ENCODE measurements around the gene LILRB3.
A peak's percentile ranks its signal among the peaks of the same experiment; 100 is the strongest.

Gene LILRB3

DNA sequence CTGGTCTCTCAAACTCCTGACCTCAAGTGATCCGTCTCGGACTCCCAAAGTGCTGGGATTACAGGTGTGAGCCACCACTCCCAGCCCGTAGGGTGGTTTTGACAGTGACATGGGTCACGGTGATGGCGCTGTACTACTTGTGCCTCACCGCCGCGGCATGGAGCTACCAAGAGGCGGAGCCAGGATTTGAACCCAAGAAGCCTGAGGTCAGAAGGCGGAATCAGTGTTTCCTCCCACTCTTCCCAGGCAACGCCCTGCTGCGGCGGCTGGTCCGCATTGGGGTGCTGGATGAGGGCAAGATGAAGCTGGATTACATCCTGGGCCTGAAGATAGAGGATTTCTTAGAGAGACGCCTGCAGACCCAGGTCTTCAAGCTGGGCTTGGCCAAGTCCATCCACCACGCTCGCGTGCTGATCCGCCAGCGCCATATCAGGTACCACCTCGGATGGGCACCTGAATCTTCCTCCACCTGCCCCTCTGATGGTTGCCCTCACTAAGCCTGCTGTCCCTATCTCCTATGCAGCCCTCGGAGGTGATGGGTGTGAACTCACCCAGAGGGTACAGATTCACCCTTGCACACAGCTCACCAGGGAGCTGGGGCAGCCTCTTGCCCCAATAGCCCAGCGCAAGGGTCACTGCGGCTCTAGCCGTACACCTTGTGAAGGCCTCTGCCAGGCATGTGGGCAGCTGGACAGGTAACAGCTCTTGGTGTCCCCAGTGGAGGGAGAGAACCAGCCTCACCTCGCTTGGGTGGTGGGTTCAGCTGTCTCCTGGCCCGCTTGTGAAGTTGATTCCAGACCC lies 16.6 kb downstream of the LILRB3 start:
- no peak for DNase-seq (ENCODE audit: low read depth)
- TF ChIP-seq, protein P1, sequence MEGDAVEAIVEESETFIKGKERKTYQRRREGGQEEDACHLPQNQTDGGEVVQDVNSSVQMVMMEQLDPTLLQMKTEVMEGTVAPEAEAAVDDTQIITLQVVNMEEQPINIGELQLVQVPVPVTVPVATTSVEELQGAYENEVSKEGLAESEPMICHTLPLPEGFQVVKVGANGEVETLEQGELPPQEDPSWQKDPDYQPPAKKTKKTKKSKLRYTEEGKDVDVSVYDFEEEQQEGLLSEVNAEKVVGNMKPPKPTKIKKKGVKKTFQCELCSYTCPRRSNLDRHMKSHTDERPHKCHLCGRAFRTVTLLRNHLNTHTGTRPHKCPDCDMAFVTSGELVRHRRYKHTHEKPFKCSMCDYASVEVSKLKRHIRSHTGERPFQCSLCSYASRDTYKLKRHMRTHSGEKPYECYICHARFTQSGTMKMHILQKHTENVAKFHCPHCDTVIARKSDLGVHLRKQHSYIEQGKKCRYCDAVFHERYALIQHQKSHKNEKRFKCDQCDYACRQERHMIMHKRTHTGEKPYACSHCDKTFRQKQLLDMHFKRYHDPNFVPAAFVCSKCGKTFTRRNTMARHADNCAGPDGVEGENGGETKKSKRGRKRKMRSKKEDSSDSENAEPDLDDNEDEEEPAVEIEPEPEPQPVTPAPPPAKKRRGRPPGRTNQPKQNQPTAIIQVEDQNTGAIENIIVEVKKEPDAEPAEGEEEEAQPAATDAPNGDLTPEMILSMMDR (IDR thresholded peaks at IDR 0.05; ENCODE audit: low read depth, low read length, missing control alignments): no peak
- in situ Hi-C loops (cut with HindIII; ENCODE audit: low sequenced_read_pairs): no loop called here
- no peak overlapping the region for H3K4me3 ChIP-seq (ENCODE audit: low read depth, low read length)

DNA sequence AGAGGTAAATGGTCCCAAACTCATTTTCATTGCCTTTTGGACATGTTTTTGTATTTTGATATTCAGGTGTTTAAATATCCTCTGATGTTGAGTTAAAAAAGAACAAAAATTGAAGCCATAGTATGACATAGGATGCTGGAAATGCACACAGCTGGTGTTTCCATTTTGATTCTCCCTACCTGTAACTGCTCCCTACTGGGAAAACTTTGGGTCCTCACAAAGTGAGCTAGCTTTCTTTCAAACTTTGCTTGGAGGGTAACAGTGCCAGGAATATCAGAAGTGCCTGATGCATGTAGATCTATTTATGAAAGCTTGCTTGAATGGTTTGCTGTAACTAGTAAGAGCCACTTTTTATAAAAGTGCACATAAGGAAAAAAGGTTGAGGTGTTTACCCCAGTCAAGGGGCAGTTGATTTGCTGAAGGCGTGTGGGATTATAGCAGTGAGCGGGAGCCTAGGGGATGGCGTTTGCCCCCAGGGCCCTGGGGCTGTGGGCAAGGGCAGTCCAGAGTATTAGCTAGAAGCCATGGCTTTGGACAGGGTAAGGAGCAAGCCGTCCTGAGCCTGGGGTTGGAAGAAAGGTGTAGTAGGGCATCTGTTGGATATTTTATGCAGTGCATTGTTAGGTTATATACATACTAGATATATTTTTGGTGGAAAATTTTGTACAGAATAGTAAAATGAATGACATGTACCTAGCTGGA lies 17.9 kb downstream of the LILRB3 start:
- H3K4me3 ChIP-seq (ENCODE audit: low read depth, low read length): no peak overlapping the region
- TF ChIP-seq, protein P1 (IDR thresholded peaks at IDR 0.05; ENCODE audit: low read depth, low read length, missing control alignments): no peak
- DNase-seq (ENCODE audit: low read depth): no peak
- in situ Hi-C loops (cut with HindIII; ENCODE audit: low sequenced_read_pairs): no loop called here

DNA sequence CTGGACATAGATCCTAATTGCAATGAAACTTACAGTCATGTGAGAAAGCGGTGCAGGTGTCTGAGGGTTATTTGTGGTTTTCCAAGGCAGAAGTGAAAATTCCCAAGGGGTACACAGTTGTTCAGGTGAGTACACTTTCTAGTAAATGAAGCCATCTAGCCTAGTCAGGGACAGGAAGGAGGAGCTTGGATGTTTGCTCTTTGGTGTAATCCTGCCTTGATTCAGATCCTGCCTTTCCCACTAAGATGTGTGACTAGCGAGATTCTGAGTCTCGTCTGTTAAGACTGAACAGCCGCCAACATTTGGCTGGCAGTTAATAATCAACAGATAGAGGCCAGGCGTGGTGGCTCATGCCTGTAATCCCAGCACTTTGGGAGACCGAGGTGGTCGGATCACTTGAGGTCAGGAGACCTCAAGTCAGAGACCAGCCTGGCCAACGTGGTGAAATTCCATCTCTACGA lies 19.6 kb downstream of the LILRB3 start:
- TF ChIP-seq, protein P1 (IDR thresholded peaks at IDR 0.05; ENCODE audit: low read depth, low read length, missing control alignments): no peak
- DNase-seq (ENCODE audit: low read depth): no peak
- in situ Hi-C loops (cut with HindIII; ENCODE audit: low sequenced_read_pairs): no loop called here
- no peak overlapping the region for H3K4me3 ChIP-seq (ENCODE audit: low read depth, low read length)

DNA sequence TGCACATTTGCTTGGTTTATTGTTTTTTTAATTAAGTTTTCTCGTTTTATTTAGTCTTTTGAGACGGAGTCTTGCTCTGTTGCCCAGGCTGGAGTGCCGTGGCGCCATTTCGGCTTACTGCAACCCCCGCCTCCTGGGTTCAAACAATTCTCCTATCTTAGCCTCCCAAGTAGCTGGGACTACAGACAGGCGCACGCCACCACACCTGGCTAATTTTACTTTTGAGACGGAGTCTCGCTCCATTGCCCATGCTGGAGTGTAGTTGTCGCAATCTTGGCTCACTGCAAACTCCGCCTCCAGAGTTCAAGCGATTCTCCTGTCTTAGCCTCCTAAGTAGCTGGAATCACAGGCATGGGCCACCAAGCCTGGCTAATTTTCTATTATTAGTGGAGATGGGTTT lies 20.8 kb downstream of the LILRB3 start:
- no peak for DNase-seq (ENCODE audit: low read depth)
- in situ Hi-C loops (cut with HindIII; ENCODE audit: low sequenced_read_pairs): no loop called here
- H3K4me3 ChIP-seq (ENCODE audit: low read depth, low read length): peak overlapping the region; percentile 83
- TF ChIP-seq, protein P1 (IDR thresholded peaks at IDR 0.05; ENCODE audit: low read depth, low read length, missing control alignments): no peak

DNA sequence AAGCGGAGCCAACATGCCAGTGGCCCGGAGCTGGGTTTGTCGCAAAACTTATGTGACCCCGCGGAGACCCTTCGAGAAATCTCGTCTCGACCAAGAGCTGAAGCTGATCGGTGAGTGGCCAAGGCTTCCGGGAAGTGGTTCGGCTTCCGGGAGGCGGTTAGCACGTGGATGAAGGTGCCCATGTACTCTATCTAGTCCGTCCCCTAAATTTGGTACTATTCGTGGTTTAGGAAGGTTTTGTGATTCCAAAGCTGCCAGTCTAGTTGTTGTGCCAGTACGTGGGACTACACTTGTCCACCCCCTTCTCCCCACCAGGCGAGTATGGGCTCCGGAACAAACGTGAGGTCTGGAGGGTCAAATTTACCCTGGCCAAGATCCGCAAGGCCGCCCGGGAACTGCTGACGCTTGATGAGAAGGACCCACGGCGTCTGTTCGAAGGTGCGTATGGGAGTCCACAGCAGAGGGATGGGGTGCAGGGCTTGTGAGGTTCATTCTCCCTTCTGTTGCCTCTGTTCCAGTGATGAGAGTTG lies 21.6 kb downstream of the LILRB3 start:
- peak overlapping the region; percentile 83 for H3K4me3 ChIP-seq (ENCODE audit: low read depth, low read length)
- DNase-seq (ENCODE audit: low read depth): no peak
- in situ Hi-C loops (cut with HindIII; ENCODE audit: low sequenced_read_pairs): no loop called here
- TF ChIP-seq, protein P1 (IDR thresholded peaks at IDR 0.05; ENCODE audit: low read depth, low read length, missing control alignments): no peak

DNA sequence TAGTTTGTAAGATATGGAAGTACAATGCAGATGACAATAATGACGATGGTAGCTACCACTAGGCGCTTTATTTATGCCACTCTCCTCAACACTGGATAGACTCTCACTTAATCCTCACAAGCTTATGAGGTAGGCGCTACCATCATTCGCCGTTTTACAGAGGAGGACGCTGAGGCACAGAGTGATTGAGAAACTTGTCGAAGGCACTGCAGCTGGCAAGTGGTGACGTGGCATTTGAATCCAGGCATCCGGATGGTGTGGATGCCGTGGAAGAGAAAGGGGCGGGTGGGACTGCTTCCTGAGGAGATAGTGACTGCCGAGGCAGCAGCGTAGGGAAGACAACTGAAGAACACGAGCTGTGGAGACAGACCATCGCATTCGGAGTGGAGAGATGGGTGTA lies 23.4 kb downstream of the LILRB3 start:
- TF ChIP-seq, protein P1 (IDR thresholded peaks at IDR 0.05; ENCODE audit: low read depth, low read length, missing control alignments): no peak
- H3K4me3 ChIP-seq (ENCODE audit: low read depth, low read length): no peak overlapping the region
- in situ Hi-C loops (cut with HindIII; ENCODE audit: low sequenced_read_pairs): no loop called here
- no peak for DNase-seq (ENCODE audit: low read depth)
